GM12892 (cell line): ENCODE measurements around the gene C2orf76.

Experiments used
- POLR2A ChIP-seq: IDR thresholded peaks from 2 replicates; pipeline ENCODE4 v1.6.1; 2011; ENCODE audit warnings: low read depth, low read length, control low read depth
- POLR2AphosphoS5 ChIP-seq: IDR thresholded peaks from 2 replicates; pipeline ENCODE4 v1.6.1; 2011; ENCODE audit warnings: low read depth, low read length, control low read depth
- TAF1 ChIP-seq: IDR thresholded peaks from 2 replicates; pipeline ENCODE4 v1.6.1; 2011; ENCODE audit warnings: low read depth, mild to moderate bottlenecking, control low read depth, low read length, borderline replicate concordance

DNA sequence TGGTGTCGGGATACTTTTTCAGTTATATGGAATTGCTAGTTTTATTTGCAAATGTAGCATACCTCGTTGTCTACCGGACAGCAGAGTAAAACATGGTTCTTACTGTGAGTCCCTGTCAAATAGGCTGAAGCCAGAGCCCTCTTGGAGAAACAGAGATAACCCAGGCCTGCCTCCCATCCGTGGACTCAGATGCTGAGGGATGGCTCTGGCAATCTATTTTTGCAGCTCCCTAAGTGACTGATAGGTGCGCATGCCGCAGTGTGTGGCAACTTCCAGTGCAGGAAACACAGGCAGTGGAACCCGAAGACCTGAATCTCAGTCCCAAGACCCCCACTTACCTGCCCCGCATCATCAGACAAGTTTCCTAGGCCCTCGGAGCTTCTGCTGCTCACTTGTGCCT is 109.4 kb downstream of the C2orf76 start:
- TF ChIP-seq POLR2AphosphoS5: no peak
- no peak for TF ChIP-seq POLR2A
- TF ChIP-seq TAF1: no peak
